Uterus (tissue), 2 donors: ENCODE measurements around the gene EIF3D.

Experiments
- CTCF ChIP-seq, 4 experiments: fragments of 200-600 bp in 2 of 4; fragments of 450-650 bp in 2 of 4; sonication (generic) in 2 of 4; IDR thresholded peaks; one replicate each; pipeline ENCODE4 v1.5.1; 2016 to 2019; ENCODE audit warnings: antibody characterized with exemption in 4 of 4, mild to moderate bottlenecking in 2 of 4, moderate library complexity in 1 of 4
- POLR2A ChIP-seq, 2 donors: fragments of 450-650 bp; IDR thresholded peaks; one replicate each; pipeline ENCODE4 v1.6.1; 2016; ENCODE audit warnings: antibody characterized with exemption in 2 of 2, mild to moderate bottlenecking in 1 of 2, moderate library complexity in 1 of 2

- no peak for TF ChIP-seq CTCF (IDR thresholded peaks at IDR 0.05)
- TF ChIP-seq POLR2A (IDR thresholded peaks at IDR 0.05) = no peak
Observed at GRCh38 chr22:36544107-36544620, 15.2 kb upstream of the EIF3D start.
